Stimulated activated CD8-positive, alpha-beta memory T cell treated with anti-CD3 and anti-CD28 coated beads, Interleukin-15, amount 100 ng/mL, for 1 hour (primary cell): ENCODE results near the gene FBL.
"Not testable (repeated sequence)": the region's sequence is repeated elsewhere in the genome, so short reads cannot be mapped to it uniquely, and the experiment has no call there.

Experiments
- DNase-seq: peaks from one replicate; pipeline ENCODE4 v3.0.0-alpha.2; 2020; ENCODE audit warnings: low read depth

The FBL gene

GRCh38 chr19:39845933-39846677 is at the start of gene FBL:
TSS of gene FBL (minus strand) at chr19:39846379. CDS start at chr19:39846300, 79 bp downstream.
- peak; percentile 97 for DNase-seq

- not testable (repeated sequence) for DNase-seq
These were observed 48.9 kb upstream of the FBL start for GRCh38 chr19:39895096-39895495.

GRCh38 chr19:39894236-39894606 is 48.0 kb upstream of the FBL start:
- DNase-seq: not testable (repeated sequence)

GRCh38 chr19:39893366-39894235 is 47.4 kb upstream of the FBL start:
- DNase-seq: not testable (repeated sequence)

GRCh38 chr19:39892506-39892902 is 46.3 kb upstream of the FBL start:
- DNase-seq: not testable (repeated sequence)

GRCh38 chr19:39891660-39892505 is 45.7 kb upstream of the FBL start:
- not testable (repeated sequence) for DNase-seq

- DNase-seq: no peak
These were observed 44.8 kb upstream of the FBL start for GRCh38 chr19:39890755-39891551.

GRCh38 chr19:39889872-39890754 is 43.9 kb upstream of the FBL start:
- not testable (repeated sequence) for DNase-seq

- DNase-seq: not testable (repeated sequence)
These were observed 41.3 kb upstream of the FBL start for GRCh38 chr19:39887456-39887951.

- DNase-seq: not testable (repeated sequence)
These were observed 39.8 kb upstream of the FBL start for GRCh38 chr19:39885821-39886554.

- DNase-seq: not testable (repeated sequence)
These were observed 38.5 kb upstream of the FBL start for GRCh38 chr19:39884721-39885120.

- DNase-seq: not testable (repeated sequence)
These were observed 36.5 kb upstream of the FBL start for GRCh38 chr19:39882645-39883044.

GRCh38 chr19:39881495-39882110 is 35.4 kb upstream of the FBL start:
- not testable (repeated sequence) for DNase-seq

GRCh38 chr19:39880241-39880640 is 34.1 kb upstream of the FBL start:
- DNase-seq: not testable (repeated sequence)

- not testable (repeated sequence) for DNase-seq
These were observed 33.6 kb upstream of the FBL start for GRCh38 chr19:39879796-39880195.

- DNase-seq: not testable (repeated sequence)
These were observed 32.7 kb upstream of the FBL start for GRCh38 chr19:39878866-39879265.

- DNase-seq: no peak
These were observed 32.2 kb upstream of the FBL start for GRCh38 chr19:39878398-39878797.

- not testable (repeated sequence) for DNase-seq
These were observed 31.8 kb upstream of the FBL start for GRCh38 chr19:39877982-39878381.

GRCh38 chr19:39877488-39877887 is 31.3 kb upstream of the FBL start:
- not testable (repeated sequence) for DNase-seq
